A673 (cell line): ENCODE data around the gene ECE1.

Experiments used
- EZH2 ChIP-seq: fragments of 200-600 bp; sonication (generic); IDR thresholded peaks from 2 replicates; pipeline ENCODE4 v1.6.1; 2017; ENCODE audit warnings: borderline replicate concordance, low read depth, mild to moderate bottlenecking, mixed read lengths, antibody characterized with exemption, low read length; ENCODE audit not compliant: poor library complexity, severe bottlenecking
- TF ChIP-seq, protein P1 (sequence below): fragments of 300-800, 200-600 bp; sonication (generic); conservative IDR thresholded peaks from 2 replicates; pipeline ENCODE4 v1.5.1; 2017; ENCODE audit warnings: low read depth, mild to moderate bottlenecking, antibody characterized with exemption, low read length, moderate library complexity, mixed read lengths

DNA sequence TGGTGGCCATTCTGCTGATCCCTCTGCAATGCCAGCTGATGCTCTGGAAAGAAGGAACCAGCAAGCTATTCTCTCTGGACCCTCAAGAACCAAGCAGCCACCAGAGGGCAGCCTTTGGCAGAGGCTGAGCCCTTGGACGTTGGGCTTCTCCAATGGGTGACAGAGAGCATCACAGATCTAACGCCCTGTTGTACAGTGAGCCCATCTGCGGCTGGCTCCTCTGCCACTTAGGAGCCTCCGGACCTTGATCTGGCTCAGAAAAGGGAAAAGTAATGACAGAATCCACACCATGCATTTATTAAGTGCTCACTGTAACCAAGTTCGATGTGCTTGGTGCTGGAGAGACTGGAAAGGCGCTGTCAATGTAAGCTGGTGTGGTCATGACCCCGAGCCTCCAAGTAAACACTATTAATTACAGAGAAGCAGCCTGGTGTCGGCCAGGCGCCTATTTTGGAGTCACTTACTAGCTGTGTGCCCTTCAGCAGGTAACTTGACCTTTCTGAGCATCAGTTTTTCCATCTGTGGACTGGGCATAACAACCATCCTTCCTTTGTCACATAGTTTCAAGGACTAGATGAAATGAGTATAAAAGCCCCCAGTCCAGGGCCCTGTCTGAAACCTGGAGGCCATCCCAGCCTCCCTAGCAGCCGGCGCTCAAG lies 34.9 kb downstream of the ECE1 start:
- TF ChIP-seq, protein P1, sequence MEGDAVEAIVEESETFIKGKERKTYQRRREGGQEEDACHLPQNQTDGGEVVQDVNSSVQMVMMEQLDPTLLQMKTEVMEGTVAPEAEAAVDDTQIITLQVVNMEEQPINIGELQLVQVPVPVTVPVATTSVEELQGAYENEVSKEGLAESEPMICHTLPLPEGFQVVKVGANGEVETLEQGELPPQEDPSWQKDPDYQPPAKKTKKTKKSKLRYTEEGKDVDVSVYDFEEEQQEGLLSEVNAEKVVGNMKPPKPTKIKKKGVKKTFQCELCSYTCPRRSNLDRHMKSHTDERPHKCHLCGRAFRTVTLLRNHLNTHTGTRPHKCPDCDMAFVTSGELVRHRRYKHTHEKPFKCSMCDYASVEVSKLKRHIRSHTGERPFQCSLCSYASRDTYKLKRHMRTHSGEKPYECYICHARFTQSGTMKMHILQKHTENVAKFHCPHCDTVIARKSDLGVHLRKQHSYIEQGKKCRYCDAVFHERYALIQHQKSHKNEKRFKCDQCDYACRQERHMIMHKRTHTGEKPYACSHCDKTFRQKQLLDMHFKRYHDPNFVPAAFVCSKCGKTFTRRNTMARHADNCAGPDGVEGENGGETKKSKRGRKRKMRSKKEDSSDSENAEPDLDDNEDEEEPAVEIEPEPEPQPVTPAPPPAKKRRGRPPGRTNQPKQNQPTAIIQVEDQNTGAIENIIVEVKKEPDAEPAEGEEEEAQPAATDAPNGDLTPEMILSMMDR = peak; percentile 90
- no peak for TF ChIP-seq EZH2
